ENCODE data around the gene MMP24OS.

Gene MMP24OS

GRCh38 chr20:35277531-35278395 is at the start of gene MMP24OS:
Gene MMP24OS (minus strand): TSS chr20:35278122. CDS start chr20:35277929, 193 bp downstream.
- peaks cover 18% of the 10 kb centered on the region for H3K4me1 ChIP-seq (ENCODE audit: insufficient read depth, insufficient read length)
- no peaks in the 10 kb centered on the region for H3K9me3 ChIP-seq (ENCODE audit: insufficient read depth, low read length)
- H3K9ac ChIP-seq (ENCODE audit: insufficient read length, low read depth), result peak within 1 kb of the TSS; percentile 89
- peak; percentile 90 for DNase-seq (ENCODE audit: low read depth, low spot score)
- peaks cover 87% of the 10 kb centered on the region for H3K36me3 ChIP-seq (ENCODE audit: insufficient read depth, insufficient read length, low read length)
- peak within 1 kb of the TSS; percentile 67 for H3K4me3 ChIP-seq (ENCODE audit: insufficient read length, low read depth)
- no peaks in the 10 kb centered on the region for H3K27me3 ChIP-seq (ENCODE audit: insufficient read depth, insufficient read length)
- TF ChIP-seq SUZ12 (IDR thresholded peaks at IDR 0.05; ENCODE audit: extremely low read depth, insufficient read depth, insufficient read length), result no peak
- TF ChIP-seq ZNF274 (IDR thresholded peaks at IDR 0.05; ENCODE audit: low read depth, low read length), result no peak
- TF ChIP-seq YY1 (IDR thresholded peaks at IDR 0.05; ENCODE audit: insufficient read depth, insufficient read length), result no peak

GRCh38 chr20:35327074-35327976 is 49.4 kb upstream of the MMP24OS start:
- Histone ChIP-seq H3K4me1 (ENCODE audit: insufficient read depth, insufficient read length) (no peaks in the 10 kb centered on the region), H3K27me3 (ENCODE audit: insufficient read depth, insufficient read length) (no peaks in the 10 kb centered on the region), H3K9me3 (ENCODE audit: insufficient read depth, low read length) (no peaks in the 10 kb centered on the region), H3K9ac (ENCODE audit: insufficient read length, low read depth) (no peak overlapping the region), H3K36me3 (ENCODE audit: insufficient read depth, insufficient read length, low read length) (peaks cover 12% of the 10 kb centered on the region), H3K4me3 (ENCODE audit: insufficient read length, low read depth) (no peak overlapping the region)
- DNase-seq (ENCODE audit: low read depth, low spot score), result no peak
- TF ChIP-seq YY1 (IDR thresholded peaks at IDR 0.05; ENCODE audit: insufficient read depth, insufficient read length) (no peak), SUZ12 (IDR thresholded peaks at IDR 0.05; ENCODE audit: extremely low read depth, insufficient read depth, insufficient read length) (no peak), ZNF274 (IDR thresholded peaks at IDR 0.05; ENCODE audit: low read depth, low read length) (no peak)

- Histone ChIP-seq H3K4me3 (ENCODE audit: insufficient read length, low read depth) (no peak overlapping the region), H3K9me3 (ENCODE audit: insufficient read depth, low read length) (no peaks in the 10 kb centered on the region), H3K27me3 (ENCODE audit: insufficient read depth, insufficient read length) (no peaks in the 10 kb centered on the region), H3K4me1 (ENCODE audit: insufficient read depth, insufficient read length) (no peaks in the 10 kb centered on the region), H3K36me3 (ENCODE audit: insufficient read depth, insufficient read length, low read length) (peaks cover 9% of the 10 kb centered on the region), H3K9ac (ENCODE audit: insufficient read length, low read depth) (no peak overlapping the region)
- DNase-seq (ENCODE audit: low read depth, low spot score), result no peak
- no peak for TF ChIP-seq SUZ12 (IDR thresholded peaks at IDR 0.05; ENCODE audit: extremely low read depth, insufficient read depth, insufficient read length)
- TF ChIP-seq ZNF274 (IDR thresholded peaks at IDR 0.05; ENCODE audit: low read depth, low read length), result no peak
- no peak for TF ChIP-seq YY1 (IDR thresholded peaks at IDR 0.05; ENCODE audit: insufficient read depth, insufficient read length)
Measured at GRCh38 chr20:35326740-35327073, 48.8 kb upstream of the MMP24OS start.

- H3K9ac ChIP-seq (ENCODE audit: insufficient read length, low read depth), result no peak overlapping the region
- TF ChIP-seq ZNF274 (IDR thresholded peaks at IDR 0.05; ENCODE audit: low read depth, low read length) (no peak), YY1 (IDR thresholded peaks at IDR 0.05; ENCODE audit: insufficient read depth, insufficient read length) (no peak), SUZ12 (IDR thresholded peaks at IDR 0.05; ENCODE audit: extremely low read depth, insufficient read depth, insufficient read length) (no peak)
- H3K4me3 ChIP-seq (ENCODE audit: insufficient read length, low read depth), result no peak overlapping the region
- peaks cover 9% of the 10 kb centered on the region for H3K36me3 ChIP-seq (ENCODE audit: insufficient read depth, insufficient read length, low read length)
- no peaks in the 10 kb centered on the region for H3K27me3 ChIP-seq (ENCODE audit: insufficient read depth, insufficient read length)
- H3K4me1 ChIP-seq (ENCODE audit: insufficient read depth, insufficient read length), result no peaks in the 10 kb centered on the region
- no peak for DNase-seq (ENCODE audit: low read depth, low spot score)
- H3K9me3 ChIP-seq (ENCODE audit: insufficient read depth, low read length), result no peaks in the 10 kb centered on the region
Measured at GRCh38 chr20:35326021-35326739, 48.3 kb upstream of the MMP24OS start.

- no peak for DNase-seq (ENCODE audit: low read depth, low spot score)
- Histone ChIP-seq H3K36me3 (ENCODE audit: insufficient read depth, insufficient read length, low read length) (peaks cover 8% of the 10 kb centered on the region), H3K27me3 (ENCODE audit: insufficient read depth, insufficient read length) (no peaks in the 10 kb centered on the region), H3K9ac (ENCODE audit: insufficient read length, low read depth) (no peak overlapping the region), H3K4me1 (ENCODE audit: insufficient read depth, insufficient read length) (peaks cover 5% of the 10 kb centered on the region), H3K4me3 (ENCODE audit: insufficient read length, low read depth) (no peak overlapping the region), H3K9me3 (ENCODE audit: insufficient read depth, low read length) (no peaks in the 10 kb centered on the region)
- TF ChIP-seq SUZ12 (IDR thresholded peaks at IDR 0.05; ENCODE audit: extremely low read depth, insufficient read depth, insufficient read length), result no peak
- no peak for TF ChIP-seq YY1 (IDR thresholded peaks at IDR 0.05; ENCODE audit: insufficient read depth, insufficient read length)
- TF ChIP-seq ZNF274 (IDR thresholded peaks at IDR 0.05; ENCODE audit: low read depth, low read length), result no peak
Measured at GRCh38 chr20:35325401-35325800, 47.5 kb upstream of the MMP24OS start.

- no peaks in the 10 kb centered on the region for H3K36me3 ChIP-seq (ENCODE audit: insufficient read depth, insufficient read length, low read length)
- no peak overlapping the region for H3K9ac ChIP-seq (ENCODE audit: insufficient read length, low read depth)
- H3K4me3 ChIP-seq (ENCODE audit: insufficient read length, low read depth), result no peak overlapping the region
- H3K27me3 ChIP-seq (ENCODE audit: insufficient read depth, insufficient read length), result no peaks in the 10 kb centered on the region
- peaks cover 5% of the 10 kb centered on the region for H3K4me1 ChIP-seq (ENCODE audit: insufficient read depth, insufficient read length)
- TF ChIP-seq SUZ12 (IDR thresholded peaks at IDR 0.05; ENCODE audit: extremely low read depth, insufficient read depth, insufficient read length) (no peak), ZNF274 (IDR thresholded peaks at IDR 0.05; ENCODE audit: low read depth, low read length) (no peak)
- no peaks in the 10 kb centered on the region for H3K9me3 ChIP-seq (ENCODE audit: insufficient read depth, low read length)
- no peak for DNase-seq (ENCODE audit: low read depth, low spot score)
Measured at GRCh38 chr20:35320396-35321126, 42.6 kb upstream of the MMP24OS start.

All from NT2/D1 (cell line).